ENCODE measurements around the gene CBLB.
"Not testable (repeated sequence)": the region's sequence is repeated elsewhere in the genome, so short reads cannot be mapped to it uniquely, and the experiment has no call there.

Gene CBLB

GRCh38 chr3:105829871-105830622 is 38.8 kb downstream of the CBLB start:
- peak overlapping the region; percentile 44 for H3K4me3 Mint-ChIP-seq
- H3K9me3 Mint-ChIP-seq = peaks cover 5% of the 10 kb centered on the region
- H3K4me1 Mint-ChIP-seq (ENCODE audit: low read depth) = peaks cover 63% of the 10 kb centered on the region
- H3K27ac Mint-ChIP-seq = peak overlapping the region; percentile 83
- peaks cover 50% of the 10 kb centered on the region for H3K36me3 Mint-ChIP-seq (ENCODE audit: low read depth)
- DNase-seq (ENCODE audit: low spot score) = no peak
- H3K27me3 Mint-ChIP-seq (ENCODE audit: low read depth) = no peaks in the 10 kb centered on the region

- Mint-ChIP-seq H3K27ac (peak overlapping the region; percentile 65), H3K9me3 (peaks cover 5% of the 10 kb centered on the region), H3K36me3 (ENCODE audit: low read depth) (peaks cover 50% of the 10 kb centered on the region), H3K27me3 (ENCODE audit: low read depth) (no peaks in the 10 kb centered on the region), H3K4me3 (peak overlapping the region; percentile 66), H3K4me1 (ENCODE audit: low read depth) (peaks cover 63% of the 10 kb centered on the region)
- peak; percentile 36 for DNase-seq (ENCODE audit: low spot score)
These were observed 39.6 kb downstream of the CBLB start for GRCh38 chr3:105829229-105829628.

- peaks cover 55% of the 10 kb centered on the region for H3K36me3 Mint-ChIP-seq (ENCODE audit: low read depth)
- peaks cover 66% of the 10 kb centered on the region for H3K4me1 Mint-ChIP-seq (ENCODE audit: low read depth)
- H3K9me3 Mint-ChIP-seq = peaks cover 5% of the 10 kb centered on the region
- no peaks in the 10 kb centered on the region for H3K27me3 Mint-ChIP-seq (ENCODE audit: low read depth)
- DNase-seq (ENCODE audit: low spot score) = no peak
- peak overlapping the region; percentile 65 for H3K27ac Mint-ChIP-seq
- H3K4me3 Mint-ChIP-seq = peak overlapping the region; percentile 66
These were observed 40.1 kb downstream of the CBLB start for GRCh38 chr3:105828703-105829102.

- H3K4me3 Mint-ChIP-seq = peak overlapping the region; percentile 33
- H3K9me3 Mint-ChIP-seq = peaks cover 5% of the 10 kb centered on the region
- H3K27me3 Mint-ChIP-seq (ENCODE audit: low read depth) = no peaks in the 10 kb centered on the region
- H3K27ac Mint-ChIP-seq = peak overlapping the region; percentile 77
- DNase-seq (ENCODE audit: low spot score) = no peak
- peaks cover 61% of the 10 kb centered on the region for H3K36me3 Mint-ChIP-seq (ENCODE audit: low read depth)
- H3K4me1 Mint-ChIP-seq (ENCODE audit: low read depth) = peaks cover 70% of the 10 kb centered on the region
These were observed 40.9 kb downstream of the CBLB start for GRCh38 chr3:105827959-105828358.

GRCh38 chr3:105826778-105827634 is 41.8 kb downstream of the CBLB start:
- Mint-ChIP-seq H3K27ac (peak overlapping the region; percentile 90), H3K27me3 (ENCODE audit: low read depth) (no peaks in the 10 kb centered on the region), H3K36me3 (ENCODE audit: low read depth) (peaks cover 62% of the 10 kb centered on the region), H3K4me3 (peak overlapping the region; percentile 60), H3K4me1 (ENCODE audit: low read depth) (peaks cover 68% of the 10 kb centered on the region), H3K9me3 (peaks cover 5% of the 10 kb centered on the region)
- peak; percentile 30 for DNase-seq (ENCODE audit: low spot score)

- Mint-ChIP-seq H3K4me3 (no peak overlapping the region), H3K36me3 (ENCODE audit: low read depth) (peaks cover 62% of the 10 kb centered on the region)
- no peak for DNase-seq (ENCODE audit: low spot score)
These were observed 44.7 kb downstream of the CBLB start for GRCh38 chr3:105824129-105824528.

GRCh38 chr3:105823149-105823867 is 45.5 kb downstream of the CBLB start:
- peaks cover 62% of the 10 kb centered on the region for H3K36me3 Mint-ChIP-seq (ENCODE audit: low read depth)
- H3K27ac Mint-ChIP-seq = peak overlapping the region; percentile 15
- DNase-seq (ENCODE audit: low spot score) = peak; percentile 59
- no peak overlapping the region for H3K4me3 Mint-ChIP-seq
- H3K9me3 Mint-ChIP-seq = no peaks in the 10 kb centered on the region
- H3K27me3 Mint-ChIP-seq (ENCODE audit: low read depth) = no peaks in the 10 kb centered on the region
- H3K4me1 Mint-ChIP-seq (ENCODE audit: low read depth) = peaks cover 45% of the 10 kb centered on the region

More at GRCh38 chr3:105824129-105824528, 44.7 kb downstream of the CBLB start:
- Mint-ChIP-seq H3K9me3 (no peaks in the 10 kb centered on the region), H3K27ac (peak overlapping the region; percentile 15), H3K27me3 (ENCODE audit: low read depth) (no peaks in the 10 kb centered on the region), H3K4me1 (ENCODE audit: low read depth) (peaks cover 50% of the 10 kb centered on the region)

- Mint-ChIP-seq H3K9me3 (no peaks in the 10 kb centered on the region), H3K4me3 (no peak overlapping the region), H3K27ac (peak overlapping the region; percentile 50), H3K4me1 (ENCODE audit: low read depth) (peaks cover 42% of the 10 kb centered on the region), H3K36me3 (ENCODE audit: low read depth) (peaks cover 59% of the 10 kb centered on the region), H3K27me3 (ENCODE audit: low read depth) (no peaks in the 10 kb centered on the region)
- no peak for DNase-seq (ENCODE audit: low spot score)
These were observed 46.4 kb downstream of the CBLB start for GRCh38 chr3:105822171-105823123.

- Mint-ChIP-seq H3K36me3 (ENCODE audit: low read depth) (peaks cover 60% of the 10 kb centered on the region), H3K27me3 (ENCODE audit: low read depth) (no peaks in the 10 kb centered on the region), H3K27ac (no peak overlapping the region), H3K4me3 (no peak overlapping the region), H3K4me1 (ENCODE audit: low read depth) (peaks cover 43% of the 10 kb centered on the region), H3K9me3 (no peaks in the 10 kb centered on the region)
- no peak for DNase-seq (ENCODE audit: low spot score)
These were observed 47.4 kb downstream of the CBLB start for GRCh38 chr3:105821433-105821832.

GRCh38 chr3:105816833-105817232 is 52.0 kb downstream of the CBLB start:
- Mint-ChIP-seq H3K27ac (no peak overlapping the region), H3K27me3 (ENCODE audit: low read depth) (no peaks in the 10 kb centered on the region), H3K4me1 (ENCODE audit: low read depth) (peaks cover 30% of the 10 kb centered on the region)

GRCh38 chr3:105815331-105815730 is 53.5 kb downstream of the CBLB start:
- not testable (repeated sequence) for H3K27me3 Mint-ChIP-seq (ENCODE audit: low read depth); H3K4me3 Mint-ChIP-seq; H3K27ac Mint-ChIP-seq; DNase-seq (ENCODE audit: low spot score)
- H3K4me1 Mint-ChIP-seq (ENCODE audit: low read depth) = peaks cover 26% of the 10 kb centered on the region
- H3K9me3 Mint-ChIP-seq = peaks cover 16% of the 10 kb centered on the region
- H3K36me3 Mint-ChIP-seq (ENCODE audit: low read depth) = peaks cover 54% of the 10 kb centered on the region

More at GRCh38 chr3:105816833-105817232, 52.0 kb downstream of the CBLB start:
- no peak for DNase-seq (ENCODE audit: low spot score)
- H3K36me3 Mint-ChIP-seq (ENCODE audit: low read depth) = peaks cover 60% of the 10 kb centered on the region
- no peak overlapping the region for H3K4me3 Mint-ChIP-seq
- H3K9me3 Mint-ChIP-seq = peaks cover 16% of the 10 kb centered on the region

GRCh38 chr3:105813710-105814109 is 55.1 kb downstream of the CBLB start:
- peaks cover 31% of the 10 kb centered on the region for H3K4me1 Mint-ChIP-seq (ENCODE audit: low read depth)
- no peak for DNase-seq (ENCODE audit: low spot score)
- H3K36me3 Mint-ChIP-seq (ENCODE audit: low read depth) = peaks cover 43% of the 10 kb centered on the region
- peaks cover 16% of the 10 kb centered on the region for H3K9me3 Mint-ChIP-seq
- no peak overlapping the region for H3K4me3 Mint-ChIP-seq
- H3K27ac Mint-ChIP-seq = no peak overlapping the region
- no peaks in the 10 kb centered on the region for H3K27me3 Mint-ChIP-seq (ENCODE audit: low read depth)

- DNase-seq (ENCODE audit: low spot score) = no peak
- no peak overlapping the region for H3K27ac Mint-ChIP-seq
- peaks cover 42% of the 10 kb centered on the region for H3K36me3 Mint-ChIP-seq (ENCODE audit: low read depth)
These were observed 56.6 kb downstream of the CBLB start for GRCh38 chr3:105812194-105812586.

More at GRCh38 chr3:105812194-105812586, 56.6 kb downstream of the CBLB start:
- H3K4me1 Mint-ChIP-seq (ENCODE audit: low read depth) = peaks cover 31% of the 10 kb centered on the region
- no peaks in the 10 kb centered on the region for H3K27me3 Mint-ChIP-seq (ENCODE audit: low read depth)
- H3K4me3 Mint-ChIP-seq = no peak overlapping the region
- H3K9me3 Mint-ChIP-seq = peaks cover 16% of the 10 kb centered on the region

Data from T-helper 2 cell treated with Interferon-gamma antibody and Interleukin-4, amounts not matched to agents 5 μg/mL and 100 μg/mL, for 36 hours (primary cell).